Peyer's patch (tissue), 4 donors: Measurements from ENCODE around the gene HOXC5. TPM values are rescaled to one million over a fixed set of nuclear protein-coding genes. Genes with fewer than 3 reads are reported as not detected.
"Not testable (repeated sequence)": the region's sequence is repeated elsewhere in the genome, so short reads cannot be mapped to it uniquely, and the experiment has no call there.

Source experiments
- DNase-seq, 3 donors: peaks; one replicate each; pipeline ENCODE4 v3.0.0-alpha.2; 2017 to 2019
- H3K27ac ChIP-seq, 4 donors: fragments of 200-600 bp; sonication (generic); one replicate each; pipeline ENCODE4 v1.5.1; 2016 to 2019
- H3K27me3 ChIP-seq, 2 donors: fragments of 200-600 bp; sonication (generic); one replicate each; pipeline ENCODE4 v1.5.1; 2019
- H3K36me3 ChIP-seq, 3 donors: fragments of 200-600 bp; sonication (generic); one replicate each; pipeline ENCODE4 v1.5.1; 2016 to 2019
- H3K4me1 ChIP-seq, 4 donors: fragments of 200-600 bp; sonication (generic); one replicate each; pipeline ENCODE4 v1.5.1; 2016 to 2019
- H3K4me3 ChIP-seq, 4 donors: fragments of 200-600 bp; sonication (generic); 1 replicate in 3 of 4; 2 replicates in 1 of 4; pipeline ENCODE4 v1.5.1; 2016 to 2019; ENCODE audit warnings: mild to moderate bottlenecking in 1 of 4
- H3K9me3 ChIP-seq, 4 donors: fragments of 200-600 bp; sonication (generic); one replicate each; pipeline ENCODE4 v1.5.1; 2016 to 2019; ENCODE audit warnings: mild to moderate bottlenecking in 1 of 4
- CTCF ChIP-seq, 6 experiments: fragments of 450-650 bp in 4 of 6; fragments of 200-600 bp in 2 of 6; sonication (generic) in 1 of 6; IDR thresholded peaks; one replicate each; pipeline ENCODE4 v1.5.1; 2017 to 2019; ENCODE audit warnings: antibody characterized with exemption in 6 of 6, mild to moderate bottlenecking in 3 of 6, moderate library complexity in 1 of 6
- POLR2A ChIP-seq, 2 donors: fragments of 450-650 bp; IDR thresholded peaks; one replicate each; pipeline ENCODE4 v1.5.1; 2017; ENCODE audit warnings: antibody characterized with exemption in 2 of 2, mild to moderate bottlenecking in 2 of 2, moderate library complexity in 2 of 2
- total RNA-seq, 4 donors: library from RNA; depleted of rRNA; stranded (reverse); fragments of >200 nt; gene quantifications; one replicate each; pipeline ENCODE4 v1.1.0, GENCODE V29; 2016

The HOXC5 gene
- total RNA-seq, 4 donors from 2014 or later, result not detected

- H3K27ac ChIP-seq, result no peak overlapping the region
- peaks cover 0 to 24% (median 0%) of the 10 kb centered on the region in 4 donors for H3K4me1 ChIP-seq
- no peaks in the 10 kb centered on the region for H3K9me3 ChIP-seq
- H3K4me3 ChIP-seq, result no peak overlapping the region
- no peak for TF ChIP-seq CTCF (IDR thresholded peaks at IDR 0.05)
- TF ChIP-seq POLR2A (IDR thresholded peaks at IDR 0.05), result no peak
- no peaks in the 10 kb centered on the region for H3K27me3 ChIP-seq
- DNase-seq, result no peak
- no peaks in the 10 kb centered on the region for H3K36me3 ChIP-seq
Observed at GRCh38 chr12:54040648-54041047, 7.8 kb downstream of the HOXC5 start.

DNA sequence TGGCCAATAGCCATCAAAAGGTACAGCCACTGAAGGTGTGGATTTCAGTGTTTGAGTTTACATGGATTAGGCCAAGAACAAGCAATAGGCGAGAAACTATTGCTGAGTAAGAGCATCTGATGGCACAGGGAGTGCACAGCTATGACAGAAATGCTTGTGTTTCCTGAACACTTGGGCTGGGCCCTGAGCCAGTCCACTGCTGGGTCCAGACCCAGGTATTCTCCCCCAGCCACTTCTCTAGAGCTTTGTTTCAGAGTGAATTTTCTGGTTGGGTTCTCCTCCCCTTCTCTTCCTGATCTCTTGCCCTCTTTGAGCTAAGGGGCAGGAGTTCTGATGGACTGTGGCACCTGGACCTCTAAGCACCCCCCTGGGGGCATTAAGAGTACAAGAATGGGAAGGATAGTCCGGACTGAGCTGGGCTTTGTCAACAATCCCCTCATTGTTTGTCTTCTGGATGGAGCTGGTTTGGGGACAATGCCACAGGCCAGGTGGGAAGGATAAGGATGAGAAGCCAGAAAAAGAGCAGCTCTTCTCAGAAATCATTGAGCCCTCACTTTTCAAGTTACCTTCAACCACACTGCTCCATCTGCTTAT lies 8.3 kb downstream of the HOXC5 start:
- Histone ChIP-seq H3K4me1 (peaks cover 0 to 24% (median 0%) of the 10 kb centered on the region in 4 donors), H3K9me3 (no peaks in the 10 kb centered on the region), H3K4me3 (no peak overlapping the region), H3K27me3 (no peaks in the 10 kb centered on the region), H3K27ac (no peak overlapping the region), H3K36me3 (no peaks in the 10 kb centered on the region)
- TF ChIP-seq CTCF (IDR thresholded peaks at IDR 0.05) (no peak), POLR2A (IDR thresholded peaks at IDR 0.05) (no peak)
- DNase-seq, result peak in 1 of 3 donors; percentile 26

DNA sequence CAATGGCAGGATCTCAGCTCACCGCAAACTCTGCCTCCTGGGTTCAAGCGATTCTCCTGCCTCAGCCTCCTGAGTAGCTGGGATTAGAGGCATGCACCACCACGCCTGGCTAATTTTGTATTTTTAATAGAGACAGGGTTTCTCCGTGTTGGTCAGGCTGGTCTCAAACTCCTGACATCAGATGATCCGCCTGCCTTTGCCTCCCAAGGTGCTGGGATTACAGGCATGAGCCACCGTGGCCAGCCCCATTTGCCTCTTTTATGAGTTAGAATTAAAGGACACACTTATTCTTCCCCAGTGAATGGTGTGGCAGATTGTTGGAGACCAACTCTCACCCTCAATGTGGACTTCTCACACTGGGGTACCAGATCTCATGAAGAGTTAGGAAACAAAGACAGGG lies 9.2 kb downstream of the HOXC5 start:
- H3K36me3 ChIP-seq, H3K4me3 ChIP-seq, H3K27me3 ChIP-seq, H3K27ac ChIP-seq, H3K9me3 ChIP-seq: not testable (repeated sequence)
- peak in 1 of 3 donors; percentile 30 for DNase-seq
- H3K4me1 ChIP-seq, result peaks cover 0 to 23% (median 0%) of the 10 kb centered on the region in 4 donors

GRCh38 chr12:54042970-54043853 lies 10.4 kb downstream of the HOXC5 start:
- peak overlapping the region in 2 of 4 donors; percentile 59 to 60 for H3K27ac ChIP-seq

DNA sequence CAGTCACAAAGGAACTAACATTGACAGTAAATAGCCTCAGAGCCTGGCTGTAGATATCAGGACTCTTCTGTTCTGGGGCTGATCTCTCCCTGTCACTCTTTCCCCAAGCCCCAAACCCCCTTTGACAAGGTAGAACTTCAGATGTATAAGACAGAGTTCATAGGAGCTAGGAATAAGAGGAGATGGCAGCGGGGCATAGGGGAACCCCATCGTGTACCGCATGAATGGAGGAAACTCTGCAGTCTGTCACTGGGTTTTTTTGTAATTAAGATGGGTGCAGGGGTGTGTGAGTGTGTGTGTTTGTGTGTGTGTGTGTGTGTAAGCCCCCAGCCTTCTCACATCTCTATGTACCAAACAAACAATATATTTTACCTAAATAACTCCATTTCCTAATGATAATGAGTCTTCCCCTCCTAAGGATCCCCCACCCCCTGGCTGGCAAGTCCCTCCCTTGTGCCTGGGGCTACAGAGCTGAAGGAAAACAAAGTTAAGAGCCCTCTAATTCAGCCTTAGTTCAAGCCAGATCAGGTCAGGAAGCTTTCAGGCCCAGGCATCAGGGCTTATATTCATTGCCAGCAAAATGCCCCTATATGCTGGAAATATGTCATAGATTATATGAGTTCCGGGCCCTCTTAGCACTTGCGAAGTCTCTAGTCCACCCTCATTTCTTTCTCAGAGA lies 11.7 kb downstream of the HOXC5 start:
- no peaks in the 10 kb centered on the region for H3K4me1 ChIP-seq
- no peaks in the 10 kb centered on the region for H3K36me3 ChIP-seq
- TF ChIP-seq CTCF (IDR thresholded peaks at IDR 0.05) (no peak), POLR2A (IDR thresholded peaks at IDR 0.05) (no peak)
- no peaks in the 10 kb centered on the region for H3K9me3 ChIP-seq
- peak in 1 of 3 donors; percentile 15 for DNase-seq
- H3K27me3 ChIP-seq, result no peaks in the 10 kb centered on the region
- H3K27ac ChIP-seq, result peak overlapping the region in 1 of 4 donors; percentile 59
- no peak overlapping the region for H3K4me3 ChIP-seq

More at GRCh38 chr12:54042970-54043853, 10.4 kb downstream of the HOXC5 start:
- H3K4me1 ChIP-seq, result peaks cover 0 to 12% (median 0%) of the 10 kb centered on the region in 4 donors
- DNase-seq, result peak in 1 of 3 donors; percentile 24
- no peak overlapping the region for H3K4me3 ChIP-seq
- no peaks in the 10 kb centered on the region for H3K27me3 ChIP-seq
- no peak for TF ChIP-seq POLR2A (IDR thresholded peaks at IDR 0.05)
- TF ChIP-seq CTCF (IDR thresholded peaks at IDR 0.05), result no peak
- H3K36me3 ChIP-seq, result no peaks in the 10 kb centered on the region
- no peaks in the 10 kb centered on the region for H3K9me3 ChIP-seq
